Stimulated activated naive CD4-positive, alpha-beta T cell treated with Interleukin-2 at 50 U/mL for 16 hours (primary cell): ENCODE results near the gene BRS3.

Source experiments
- DNase-seq: peaks from one replicate; lab custom pipeline; 2025; lab: John Stamatoyannopoulos, UW

Gene BRS3

GRCh38 chrX:136495043-136495442 lies 7.3 kb downstream of the BRS3 start:
- no peak for DNase-seq

GRCh38 chrX:136496186-136496763 lies 8.5 kb downstream of the BRS3 start:
- no peak for DNase-seq

- DNase-seq = peak; percentile 88
Observed at GRCh38 chrX:136496764-136497555, 9.2 kb downstream of the BRS3 start.

GRCh38 chrX:136497556-136498052 lies 9.9 kb downstream of the BRS3 start, which contains the start of gene HTATSF1:
TSS of gene HTATSF1 (plus strand) at chrX:136497592. CDS start at chrX:136497685, 93 bp downstream.
- peak; percentile 26 for DNase-seq

GRCh38 chrX:136519069-136519468 lies 31.3 kb downstream of the BRS3 start:
- DNase-seq = no peak

GRCh38 chrX:136523770-136524169 lies 36.0 kb downstream of the BRS3 start:
- no peak for DNase-seq

GRCh38 chrX:136525738-136526606 lies 38.2 kb downstream of the BRS3 start:
- DNase-seq = no peak

GRCh38 chrX:136528645-136529315 lies 41.0 kb downstream of the BRS3 start:
- no peak for DNase-seq

GRCh38 chrX:136529795-136530194 lies 42.0 kb downstream of the BRS3 start:
- DNase-seq = no peak

GRCh38 chrX:136531951-136532350 lies 44.2 kb downstream of the BRS3 start, which contains the start of gene VGLL1:
TSS of gene VGLL1 (plus strand) at chrX:136532215. CDS start at chrX:136536021, 3,806 bp downstream.
- no peak for DNase-seq

- DNase-seq = no peak
Observed at GRCh38 chrX:136534131-136534530, 46.4 kb downstream of the BRS3 start.

- DNase-seq = no peak
Observed at GRCh38 chrX:136538811-136539210, 51.1 kb downstream of the BRS3 start.

GRCh38 chrX:136540226-136540625 lies 52.5 kb downstream of the BRS3 start:
- DNase-seq = no peak

- no peak for DNase-seq
Observed at GRCh38 chrX:136541294-136541693, 53.5 kb downstream of the BRS3 start.

- DNase-seq = no peak
Observed at GRCh38 chrX:136542281-136542680, 54.5 kb downstream of the BRS3 start.
